GM21825 (cell line): Measurements from ENCODE around the gene PRR19.
"Not testable (repeated sequence)": the region's sequence is repeated elsewhere in the genome, so short reads cannot be mapped to it uniquely, and the experiment has no call there.

ENCODE experiments used
- ATAC-seq: cut with Tn5 transposase; IDR thresholded peaks from one replicate; pipeline ENCODE4 v1.9.1; 2021; ENCODE audit warnings: mild to moderate bottlenecking, moderate library complexity; ENCODE audit not compliant: unreplicated experiment

The PRR19 gene

GRCh38 chr19:42324655-42325307 is 22.8 kb downstream of the PRR19 start:
- no peak for ATAC-seq

DNA sequence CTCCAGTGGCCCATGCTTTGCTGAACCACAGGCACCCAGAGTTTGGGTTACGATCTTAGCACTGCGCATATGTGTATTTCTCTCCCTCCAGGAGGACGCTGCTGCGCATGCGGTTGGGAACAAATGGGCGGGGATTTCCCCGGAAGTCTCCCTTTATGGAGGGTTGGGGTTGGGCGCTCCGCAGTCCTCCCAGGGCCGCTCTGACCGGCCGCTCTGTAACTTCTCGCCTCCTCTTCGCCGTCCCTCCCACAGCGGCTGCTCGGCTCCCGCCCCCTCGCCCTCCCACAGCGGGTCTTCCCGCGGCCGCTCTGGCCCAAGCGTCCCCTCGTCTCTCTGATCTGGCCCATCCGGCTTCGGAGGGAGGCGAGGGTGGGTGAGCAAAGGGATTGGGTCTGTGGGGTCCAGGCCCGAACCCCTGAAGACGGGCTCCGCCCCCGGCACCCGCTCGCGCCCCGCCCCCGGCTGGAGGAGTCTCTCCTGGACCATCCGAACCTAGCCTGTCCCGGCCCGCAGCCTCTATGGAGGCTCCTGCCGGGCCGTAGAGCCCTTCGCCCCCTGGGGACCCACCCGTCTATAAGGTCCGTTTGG is 23.5 kb downstream of the PRR19 start, which contains the start of gene MEGF8:
MEGF8 (plus strand) TSS at position 328 of the 588 bp plus-strand sequence. CDS start 609 bp downstream, outside the sequence.
- peak; percentile 84 for ATAC-seq

DNA sequence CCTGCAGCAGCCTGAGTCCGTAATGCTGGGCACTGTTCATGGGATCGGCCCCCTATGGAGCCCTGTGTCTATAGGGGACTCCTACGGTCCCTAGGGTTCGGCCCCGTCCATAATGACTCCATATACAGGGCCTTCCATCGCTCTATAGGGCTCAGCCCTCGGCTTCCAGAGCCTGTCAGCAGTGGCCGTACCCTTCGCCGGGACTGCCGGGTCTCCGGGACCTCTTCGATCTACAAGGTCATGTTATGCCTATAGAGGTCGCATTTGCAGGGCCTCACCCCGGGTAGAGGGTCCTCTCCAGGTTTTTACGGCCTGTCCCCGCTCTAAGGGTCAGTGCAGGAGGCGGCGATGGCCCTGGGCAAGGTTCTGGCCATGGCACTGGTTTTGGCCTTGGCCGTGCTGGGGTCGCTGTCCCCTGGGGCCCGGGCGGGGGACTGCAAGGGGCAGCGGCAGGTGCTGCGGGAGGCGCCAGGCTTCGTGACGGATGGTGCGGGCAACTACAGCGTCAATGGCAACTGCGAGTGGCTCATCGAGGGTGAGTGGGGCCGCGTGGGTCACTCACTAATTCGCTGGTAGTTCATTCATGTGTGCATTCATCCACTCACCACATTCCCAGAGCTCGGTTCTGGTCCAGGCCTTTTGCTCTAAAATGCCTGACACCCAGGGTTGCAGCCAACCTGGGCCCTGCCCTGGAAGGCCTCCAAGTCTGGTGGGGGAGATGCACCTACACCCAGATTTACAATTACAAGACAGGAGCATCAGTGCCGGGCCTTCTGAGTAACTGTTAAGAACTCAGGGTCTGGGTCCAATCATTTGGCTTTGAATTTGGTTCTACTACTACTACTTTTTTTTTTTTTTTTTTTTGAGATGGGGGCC is 24.2 kb downstream of the PRR19 start:
- ATAC-seq: peak; percentile 2

GRCh38 chr19:42326969-42327368 is 25.0 kb downstream of the PRR19 start:
- no peak for ATAC-seq

DNA sequence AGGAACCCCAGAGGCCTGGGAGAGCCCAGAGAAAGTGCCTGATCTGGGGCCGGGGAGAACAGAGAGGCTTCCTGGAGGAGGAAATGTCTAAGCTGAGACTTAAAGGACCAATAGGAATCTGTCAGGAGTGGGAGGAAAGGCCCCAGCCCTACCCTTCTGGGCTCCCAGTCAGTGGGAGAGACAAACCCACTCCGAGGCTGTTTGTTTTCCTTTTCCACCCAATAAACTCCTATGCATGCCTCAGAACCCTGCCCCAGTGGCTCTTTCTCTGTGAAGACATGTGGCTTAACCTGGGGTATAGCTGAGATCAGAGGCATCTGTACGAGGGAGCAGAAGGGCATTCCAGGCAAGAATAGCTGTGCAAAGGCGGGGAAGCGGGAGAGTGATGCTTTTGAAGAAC is 25.4 kb downstream of the PRR19 start:
- ATAC-seq: no peak

DNA sequence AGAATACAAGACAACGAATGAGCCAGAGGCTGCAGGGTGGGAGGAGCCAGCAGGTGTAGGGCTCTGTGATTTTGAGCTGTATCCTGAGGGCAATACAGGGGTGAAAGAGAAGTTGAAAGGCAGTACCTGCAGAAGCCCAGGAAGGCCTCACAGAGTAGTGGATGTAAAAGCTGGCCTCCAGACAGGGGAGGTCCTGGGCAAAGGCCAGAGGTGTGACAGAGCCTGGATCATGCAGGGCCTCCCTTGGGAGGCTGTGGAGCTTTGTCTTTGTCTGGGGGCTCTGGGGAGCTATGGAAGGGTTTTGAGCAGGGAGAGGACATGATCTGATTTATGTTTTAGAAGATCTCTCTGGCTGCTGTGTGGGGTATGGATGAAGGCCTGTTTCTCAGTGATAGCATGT is 26.2 kb downstream of the PRR19 start:
- no peak for ATAC-seq

GRCh38 chr19:42328854-42329253 is 26.9 kb downstream of the PRR19 start:
- no peak for ATAC-seq

GRCh38 chr19:42330241-42330711 is 28.3 kb downstream of the PRR19 start:
- no peak for ATAC-seq

GRCh38 chr19:42331333-42331732 is 29.4 kb downstream of the PRR19 start:
- ATAC-seq: not testable (repeated sequence)

DNA sequence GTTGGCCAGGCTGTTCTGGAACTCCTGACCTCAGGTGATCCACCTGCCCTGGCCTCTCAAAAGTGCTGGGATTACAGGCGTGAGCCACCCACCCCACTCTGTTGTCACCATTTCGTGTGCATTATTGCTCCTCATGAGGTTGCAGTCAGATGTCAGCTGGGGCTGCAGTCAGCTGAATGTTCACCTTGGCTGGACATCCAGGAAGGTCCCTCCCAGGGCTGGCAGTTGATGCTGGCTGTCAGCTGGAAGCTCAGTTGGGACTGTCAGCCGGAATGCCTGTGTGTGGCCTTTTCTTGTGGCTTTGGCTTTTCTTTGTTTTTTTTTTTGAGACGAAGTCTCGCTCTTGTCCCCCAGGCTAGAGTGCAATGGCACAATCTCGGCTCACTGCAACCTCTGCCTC is 30.1 kb downstream of the PRR19 start:
- ATAC-seq: no peak

DNA sequence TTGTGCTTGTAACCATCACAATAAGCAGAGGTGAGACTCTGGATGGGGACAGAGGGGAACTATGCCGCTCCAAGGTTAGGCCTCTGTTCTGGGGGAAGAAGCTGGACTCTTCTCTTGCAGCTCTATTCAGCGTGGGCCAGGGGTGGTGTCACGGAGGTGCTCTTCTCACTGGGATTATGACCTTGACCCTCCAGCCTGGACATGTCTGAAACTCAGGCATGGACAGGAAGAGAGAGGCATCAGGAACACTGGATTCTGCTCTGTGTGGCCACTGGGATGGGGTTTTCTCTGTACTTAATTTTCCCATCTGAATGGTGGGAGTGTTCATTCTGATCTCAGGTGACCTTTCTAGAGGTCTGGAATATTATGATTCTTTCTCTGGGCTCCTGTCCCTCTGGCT is 31.1 kb downstream of the PRR19 start:
- no peak for ATAC-seq

GRCh38 chr19:42333975-42334696 is 32.2 kb downstream of the PRR19 start:
- no peak for ATAC-seq

GRCh38 chr19:42334697-42335373 is 32.9 kb downstream of the PRR19 start:
- ATAC-seq: no peak

GRCh38 chr19:42335374-42335936 is 33.5 kb downstream of the PRR19 start:
- ATAC-seq: no peak

DNA sequence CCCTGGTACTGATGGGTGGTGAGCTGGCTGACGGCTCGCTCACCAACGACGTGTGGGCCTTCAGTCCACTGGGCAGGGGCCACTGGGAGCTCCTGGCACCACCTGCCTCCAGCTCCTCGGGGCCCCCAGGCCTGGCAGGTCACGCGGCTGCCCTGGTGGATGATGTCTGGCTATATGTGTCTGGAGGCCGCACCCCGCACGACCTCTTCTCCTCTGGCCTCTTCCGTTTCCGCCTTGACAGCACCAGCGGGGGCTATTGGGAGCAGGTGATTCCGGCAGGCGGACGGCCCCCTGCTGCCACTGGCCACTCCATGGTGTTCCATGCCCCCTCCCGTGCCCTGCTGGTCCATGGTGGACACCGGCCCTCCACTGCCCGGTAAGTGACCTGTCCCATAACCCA is 34.0 kb downstream of the PRR19 start:
- ATAC-seq: no peak

DNA sequence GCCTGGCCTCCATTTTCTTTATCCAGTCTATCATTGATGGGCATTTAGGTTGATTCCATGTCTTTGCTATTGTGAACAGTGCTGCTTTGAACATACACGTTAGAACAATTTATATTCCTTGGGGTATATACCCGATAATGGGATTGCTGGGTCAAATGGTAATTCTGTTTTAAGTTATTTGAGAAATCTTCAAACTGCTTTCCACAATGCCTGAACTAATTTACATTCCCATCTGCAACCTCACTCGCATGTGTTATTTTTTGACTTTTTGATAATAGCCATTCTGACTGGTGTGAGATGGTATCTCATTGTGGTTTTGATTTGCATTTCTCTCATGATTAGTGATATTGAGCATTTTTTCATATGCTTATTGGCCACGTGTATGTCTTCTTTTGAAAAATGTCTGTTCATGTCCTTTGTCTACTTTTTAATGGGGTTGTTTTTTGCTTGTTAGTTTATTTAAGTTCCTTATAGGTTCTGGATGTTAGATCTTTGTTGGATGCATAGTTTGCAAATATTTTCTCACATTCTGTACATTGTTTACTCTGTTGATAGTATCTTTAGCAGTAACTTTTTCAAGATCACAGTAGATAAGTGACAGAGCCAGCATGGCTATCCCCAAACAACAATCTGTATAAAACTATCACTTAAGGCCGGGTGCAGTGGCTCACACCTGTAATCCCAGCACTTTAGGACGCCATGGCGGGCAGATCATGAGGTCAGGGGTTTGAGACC is 37.4 kb downstream of the PRR19 start:
- not testable (repeated sequence) for ATAC-seq

GRCh38 chr19:42339922-42340321 is 38.0 kb downstream of the PRR19 start:
- ATAC-seq: not testable (repeated sequence)

DNA sequence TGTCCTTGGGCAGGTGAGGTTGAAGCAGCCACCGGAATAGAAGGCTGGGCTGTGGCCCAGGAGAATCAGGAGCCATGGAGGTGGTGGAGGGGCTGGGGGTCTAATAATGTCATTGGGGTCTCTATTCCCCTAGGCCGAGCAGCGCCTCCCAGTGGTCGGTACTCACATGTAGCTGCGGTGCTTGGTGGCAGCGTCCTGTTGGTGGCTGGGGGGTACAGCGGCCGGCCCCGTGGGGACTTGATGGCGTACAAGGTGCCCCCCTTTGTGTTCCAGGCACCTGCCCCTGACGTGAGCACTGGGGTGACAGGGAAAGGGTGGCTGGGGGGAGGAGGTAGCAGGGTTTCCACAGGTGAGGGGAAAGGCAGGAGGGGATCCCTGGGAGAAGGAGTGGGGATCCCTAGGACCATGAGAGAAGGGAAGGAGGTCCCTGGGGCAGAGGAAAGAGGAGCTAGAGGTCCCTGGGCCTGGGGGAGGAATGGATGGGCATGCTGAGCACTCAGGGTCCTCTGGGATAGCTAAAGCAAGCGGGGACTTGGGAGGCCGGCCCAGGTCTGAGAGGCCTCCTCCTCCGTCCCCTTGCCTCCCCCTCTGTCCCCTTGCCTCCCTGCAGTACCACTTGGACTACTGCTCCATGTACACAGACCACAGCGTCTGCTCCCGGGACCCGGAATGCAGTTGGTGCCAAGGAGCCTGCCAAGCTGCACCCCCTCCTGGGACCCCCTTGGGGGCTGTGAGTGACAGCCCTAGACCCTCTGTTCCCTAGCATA is 41.6 kb downstream of the PRR19 start:
- ATAC-seq: no peak
